Measurements from ENCODE around the gene SVOPL.

Gene SVOPL

DNA sequence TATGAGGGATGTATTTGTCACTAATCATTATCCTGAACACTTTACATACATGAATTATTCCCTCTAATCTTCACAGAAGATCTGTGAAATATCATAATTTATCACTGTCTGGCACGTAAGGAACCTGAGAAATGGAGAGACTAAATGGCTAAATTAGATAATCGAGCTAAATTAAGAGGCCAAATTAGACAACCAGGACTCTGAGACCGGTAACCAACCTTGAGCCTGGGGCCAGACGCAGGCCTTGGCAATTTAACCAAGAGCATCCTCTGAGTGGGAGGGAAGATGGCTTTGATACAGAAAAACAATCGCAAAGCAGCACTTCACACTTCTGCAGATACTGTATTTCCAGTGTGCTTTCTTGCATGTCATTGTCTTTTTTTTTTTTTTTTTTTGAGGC is 21.4 kb downstream of the SVOPL start:
- H3K9me3 Mint-ChIP-seq: no peaks in the 10 kb centered on the region
- TF ChIP-seq CTCF (IDR thresholded peaks at IDR 0.05; ENCODE audit: unreplicated experiment in 3 of 3): no peak
- H3K36me3 Mint-ChIP-seq (ENCODE audit: low read depth): no peaks in the 10 kb centered on the region

GRCh38 chr7:138670594-138670993 is 30.6 kb downstream of the SVOPL start:
- H3K27ac Mint-ChIP-seq: no peak overlapping the region
- H3K4me3 Mint-ChIP-seq: no peak overlapping the region
- TF ChIP-seq CTCF (IDR thresholded peaks at IDR 0.05; ENCODE audit: unreplicated experiment in 3 of 3): no peak
- H3K36me3 Mint-ChIP-seq (ENCODE audit: low read depth): peaks cover 5% of the 10 kb centered on the region
- peaks cover 5% of the 10 kb centered on the region for H3K9me3 Mint-ChIP-seq
- H3K4me1 Mint-ChIP-seq: peaks cover 10% of the 10 kb centered on the region
- H3K27me3 Mint-ChIP-seq (ENCODE audit: low read depth): no peaks in the 10 kb centered on the region

More for the DNA sequence above, 21.4 kb downstream of the SVOPL start:
- H3K4me1 Mint-ChIP-seq: no peaks in the 10 kb centered on the region
- H3K27me3 Mint-ChIP-seq (ENCODE audit: low read depth): no peaks in the 10 kb centered on the region
- no peak overlapping the region for H3K4me3 Mint-ChIP-seq
- no peak overlapping the region for H3K27ac Mint-ChIP-seq

- H3K27me3 Mint-ChIP-seq (ENCODE audit: low read depth): no peaks in the 10 kb centered on the region
- TF ChIP-seq CTCF (IDR thresholded peaks at IDR 0.05; ENCODE audit: unreplicated experiment in 3 of 3): no peak
Measured at GRCh38 chr7:138669364-138669763, 31.8 kb downstream of the SVOPL start.

GRCh38 chr7:138668946-138669345 is 32.2 kb downstream of the SVOPL start:
- H3K36me3 Mint-ChIP-seq (ENCODE audit: low read depth): peaks cover 5% of the 10 kb centered on the region
- no peak overlapping the region for H3K4me3 Mint-ChIP-seq
- H3K4me1 Mint-ChIP-seq: peaks cover 15% of the 10 kb centered on the region
- TF ChIP-seq CTCF (IDR thresholded peaks at IDR 0.05; ENCODE audit: unreplicated experiment in 3 of 3): no peak
- peaks cover 5% of the 10 kb centered on the region for H3K9me3 Mint-ChIP-seq
- no peak overlapping the region for H3K27ac Mint-ChIP-seq
- no peaks in the 10 kb centered on the region for H3K27me3 Mint-ChIP-seq (ENCODE audit: low read depth)

More at GRCh38 chr7:138669364-138669763, 31.8 kb downstream of the SVOPL start:
- peaks cover 14% of the 10 kb centered on the region for H3K4me1 Mint-ChIP-seq
- H3K9me3 Mint-ChIP-seq: peaks cover 5% of the 10 kb centered on the region
- peaks cover 5% of the 10 kb centered on the region for H3K36me3 Mint-ChIP-seq (ENCODE audit: low read depth)
- H3K4me3 Mint-ChIP-seq: no peak overlapping the region
- H3K27ac Mint-ChIP-seq: no peak overlapping the region

- H3K9me3 Mint-ChIP-seq: peaks cover 5% of the 10 kb centered on the region
- H3K4me3 Mint-ChIP-seq: no peak overlapping the region
- H3K27ac Mint-ChIP-seq: no peak overlapping the region
- peaks cover 5% of the 10 kb centered on the region for H3K36me3 Mint-ChIP-seq (ENCODE audit: low read depth)
- TF ChIP-seq CTCF (IDR thresholded peaks at IDR 0.05; ENCODE audit: unreplicated experiment in 3 of 3): no peak
- H3K27me3 Mint-ChIP-seq (ENCODE audit: low read depth): no peaks in the 10 kb centered on the region
- peaks cover 22% of the 10 kb centered on the region for H3K4me1 Mint-ChIP-seq
Measured at GRCh38 chr7:138668229-138668596, 32.9 kb downstream of the SVOPL start.

DNA sequence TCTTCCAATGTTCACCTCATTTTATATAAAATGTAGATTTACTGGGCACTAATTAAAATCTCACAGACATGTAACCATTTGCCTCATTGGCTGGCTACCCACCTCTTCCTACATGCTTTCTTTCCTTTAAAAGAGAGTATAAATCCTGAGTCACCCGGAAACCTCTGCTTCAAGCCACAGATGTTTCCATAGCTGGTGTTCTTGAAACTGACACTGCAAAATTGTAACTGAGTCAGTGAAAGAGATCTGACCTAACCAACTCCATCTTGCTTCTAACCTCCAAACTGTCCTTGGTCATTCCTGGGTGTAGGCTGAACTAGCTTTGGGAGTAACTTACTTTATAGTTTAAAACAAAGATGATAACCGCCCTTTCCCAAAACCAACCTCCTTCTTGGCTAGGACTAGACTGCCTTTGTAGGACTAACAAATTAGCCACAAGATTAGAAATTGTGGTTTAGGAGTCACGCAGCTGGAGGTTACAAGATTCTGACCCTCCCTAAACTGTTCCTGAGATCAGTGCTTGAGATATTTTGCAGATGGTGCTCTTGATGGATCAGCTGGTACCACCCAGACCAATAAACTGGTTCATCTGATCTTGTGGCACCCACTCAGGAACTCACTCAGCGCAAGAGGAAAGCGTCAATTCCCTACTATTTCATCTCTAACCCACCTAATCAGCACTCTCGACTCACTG is 33.5 kb downstream of the SVOPL start:
- H3K4me3 Mint-ChIP-seq: no peak overlapping the region
- H3K9me3 Mint-ChIP-seq: peaks cover 5% of the 10 kb centered on the region
- H3K36me3 Mint-ChIP-seq (ENCODE audit: low read depth): peaks cover 5% of the 10 kb centered on the region
- peaks cover 27% of the 10 kb centered on the region for H3K4me1 Mint-ChIP-seq
- no peaks in the 10 kb centered on the region for H3K27me3 Mint-ChIP-seq (ENCODE audit: low read depth)
- no peak for TF ChIP-seq CTCF (IDR thresholded peaks at IDR 0.05; ENCODE audit: unreplicated experiment in 3 of 3)
- H3K27ac Mint-ChIP-seq: no peak overlapping the region

All from nephron (organoid).